ENCODE measurements around the gene FUT7. TPM values are rescaled to one million over a fixed set of nuclear protein-coding genes. Genes with fewer than 3 reads are reported as not detected.

The FUT7 gene
- total RNA-seq, 1 donor from 2014 or later = not detected

DNA sequence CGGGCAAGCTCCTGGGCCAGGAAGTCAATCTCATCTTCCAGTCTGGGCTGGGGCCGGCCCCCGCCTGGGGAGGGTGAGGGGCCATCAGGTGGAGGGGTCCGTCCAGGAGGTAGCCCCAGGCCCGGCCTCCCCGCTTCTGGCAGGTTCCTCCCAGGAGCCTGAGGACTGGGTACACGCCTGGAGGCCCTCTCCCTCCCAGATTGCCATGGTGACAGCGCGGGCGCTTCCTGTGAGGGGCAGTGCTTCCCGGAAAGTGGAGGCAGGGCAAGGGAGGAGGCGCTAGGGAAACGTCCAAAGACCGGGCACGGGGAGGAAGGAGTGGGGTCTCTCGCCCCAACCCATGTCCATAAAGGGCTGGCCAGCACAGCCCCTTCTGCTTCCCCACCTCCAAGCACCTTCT lies 9.2 kb upstream of the FUT7 start:
- no peak overlapping the region for H3K4me3 ChIP-seq (ENCODE audit: low read length in 3 of 3)
- peaks cover 3 to 19% (median 16%) of the 10 kb centered on the region in 3 donors for H3K27me3 ChIP-seq (ENCODE audit: control insufficient read depth in 3 of 3, insufficient read depth in 3 of 3, low read length in 3 of 3)
- H3K4me1 ChIP-seq (ENCODE audit: control insufficient read depth in 3 of 3, insufficient read depth in 3 of 3, low read length in 3 of 3) = peaks cover 19 to 26% (median 23%) of the 10 kb centered on the region in 3 donors
- H3K36me3 ChIP-seq (ENCODE audit: control insufficient read depth in 3 of 3, insufficient read depth in 3 of 3, low read length in 3 of 3) = peaks cover 0 to 12% (median 6%) of the 10 kb centered on the region in 3 donors
- H3K9me3 ChIP-seq (ENCODE audit: control insufficient read depth in 3 of 3, low read length in 3 of 3) = no peaks in the 10 kb centered on the region
- no peak overlapping the region for H3K9ac ChIP-seq (ENCODE audit: low read depth in 1 of 3, low read length in 3 of 3)
- no peak overlapping the region for H3K27ac ChIP-seq (ENCODE audit: low read depth, low read length)

DNA sequence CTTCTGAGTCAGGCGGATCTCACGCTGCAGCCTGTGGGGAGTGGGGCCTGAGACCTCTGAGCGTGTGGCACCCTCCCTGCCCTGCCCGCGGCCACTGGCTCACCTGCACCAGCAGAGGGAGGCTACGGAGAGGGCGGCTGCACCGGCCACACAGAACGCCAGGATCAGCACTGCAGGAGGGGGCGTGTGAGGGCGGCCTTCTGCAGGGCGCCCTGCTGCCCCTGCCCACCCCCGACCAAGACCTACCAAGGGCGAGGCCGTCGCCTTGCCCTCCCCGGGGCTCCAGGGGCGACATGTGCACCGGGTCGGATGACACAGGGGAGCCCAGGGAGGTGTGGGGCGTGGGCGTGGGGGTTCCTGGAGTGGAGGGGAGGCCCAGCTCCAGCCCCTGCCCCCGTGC lies 8.7 kb upstream of the FUT7 start:
- Histone ChIP-seq H3K9ac (ENCODE audit: low read depth in 1 of 3, low read length in 3 of 3) (no peak overlapping the region), H3K4me1 (ENCODE audit: control insufficient read depth in 3 of 3, insufficient read depth in 3 of 3, low read length in 3 of 3) (peaks cover 16 to 24% (median 24%) of the 10 kb centered on the region in 3 donors), H3K9me3 (ENCODE audit: control insufficient read depth in 3 of 3, low read length in 3 of 3) (no peaks in the 10 kb centered on the region), H3K27ac (ENCODE audit: low read depth, low read length) (no peak overlapping the region), H3K36me3 (ENCODE audit: control insufficient read depth in 3 of 3, insufficient read depth in 3 of 3, low read length in 3 of 3) (peaks cover 0 to 12% (median 6%) of the 10 kb centered on the region in 3 donors), H3K4me3 (ENCODE audit: low read length in 3 of 3) (no peak overlapping the region), H3K27me3 (ENCODE audit: control insufficient read depth in 3 of 3, insufficient read depth in 3 of 3, low read length in 3 of 3) (peaks cover 3 to 22% (median 18%) of the 10 kb centered on the region in 3 donors)

DNA sequence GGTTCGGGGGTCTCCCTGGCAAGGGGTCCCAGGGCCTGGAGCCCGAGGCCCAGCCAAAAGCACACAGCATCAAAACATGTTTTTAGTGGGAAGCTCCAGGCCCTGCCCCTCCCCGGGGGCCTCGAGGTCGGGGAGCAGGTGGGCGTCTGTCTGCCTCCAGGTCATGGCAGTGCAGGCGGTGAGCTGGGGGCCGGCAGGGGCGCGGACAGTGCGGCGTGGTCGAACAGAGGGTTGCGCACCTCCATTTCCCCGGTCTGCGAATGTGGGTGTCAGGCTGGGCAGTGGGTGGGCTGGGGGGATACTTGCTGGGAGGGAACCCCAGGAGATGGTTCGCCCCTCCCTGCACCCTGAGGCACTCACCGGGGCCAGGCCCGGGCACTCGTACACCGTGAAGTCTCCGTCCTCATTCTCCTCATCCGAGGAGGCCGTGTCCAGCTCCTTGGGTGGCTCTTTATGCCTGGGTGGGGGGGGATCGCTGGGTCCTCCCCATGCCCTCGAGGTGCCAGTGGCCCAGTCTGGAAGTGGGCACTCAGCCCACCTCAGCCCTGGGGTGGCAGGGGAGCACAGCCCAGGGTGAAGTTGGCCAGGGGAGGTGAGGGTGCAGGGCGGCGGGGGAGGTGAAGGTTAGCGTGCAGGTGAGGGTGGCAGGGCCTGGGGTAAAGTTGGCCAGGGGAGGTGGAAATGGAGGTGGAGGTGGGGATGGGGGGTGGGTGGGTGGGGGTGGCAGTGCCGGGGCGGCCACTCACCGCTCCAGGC lies 7.9 kb upstream of the FUT7 start:
- Histone ChIP-seq H3K9ac (ENCODE audit: low read depth in 1 of 3, low read length in 3 of 3) (no peak overlapping the region), H3K27me3 (ENCODE audit: control insufficient read depth in 3 of 3, insufficient read depth in 3 of 3, low read length in 3 of 3) (peaks cover 4 to 23% (median 19%) of the 10 kb centered on the region in 3 donors), H3K4me3 (ENCODE audit: low read length in 3 of 3) (no peak overlapping the region), H3K27ac (ENCODE audit: low read depth, low read length) (no peak overlapping the region), H3K9me3 (ENCODE audit: control insufficient read depth in 3 of 3, low read length in 3 of 3) (no peaks in the 10 kb centered on the region), H3K4me1 (ENCODE audit: control insufficient read depth in 3 of 3, insufficient read depth in 3 of 3, low read length in 3 of 3) (peaks cover 17 to 26% (median 25%) of the 10 kb centered on the region in 3 donors), H3K36me3 (ENCODE audit: control insufficient read depth in 3 of 3, insufficient read depth in 3 of 3, low read length in 3 of 3) (peaks cover 0 to 12% (median 6%) of the 10 kb centered on the region in 3 donors)

DNA sequence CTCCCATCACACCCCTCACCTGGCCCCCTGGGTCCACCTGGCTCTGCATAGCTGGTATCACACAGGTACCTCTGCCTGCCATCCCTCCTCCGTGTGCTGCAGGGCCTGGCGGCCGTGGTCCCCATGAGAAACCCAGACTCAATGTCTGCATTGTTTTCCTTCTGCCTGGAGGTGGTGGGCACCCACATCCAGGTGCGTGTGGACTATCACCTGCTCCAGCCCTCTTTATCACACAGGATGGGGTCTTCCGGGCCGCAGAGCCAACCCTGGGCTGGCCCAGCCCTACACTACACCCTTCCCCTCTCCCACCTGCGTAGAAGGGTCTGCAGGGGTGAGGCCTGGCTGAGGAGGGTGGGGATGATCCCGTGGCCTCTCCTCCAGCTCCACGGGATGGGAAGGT lies 7.0 kb upstream of the FUT7 start:
- no peaks in the 10 kb centered on the region for H3K9me3 ChIP-seq (ENCODE audit: control insufficient read depth in 3 of 3, low read length in 3 of 3)
- no peak overlapping the region for H3K27ac ChIP-seq (ENCODE audit: low read depth, low read length)
- H3K9ac ChIP-seq (ENCODE audit: low read depth in 1 of 3, low read length in 3 of 3) = no peak overlapping the region
- H3K4me1 ChIP-seq (ENCODE audit: control insufficient read depth in 3 of 3, insufficient read depth in 3 of 3, low read length in 3 of 3) = peaks cover 13 to 21% (median 20%) of the 10 kb centered on the region in 3 donors
- H3K36me3 ChIP-seq (ENCODE audit: control insufficient read depth in 3 of 3, insufficient read depth in 3 of 3, low read length in 3 of 3) = peaks cover 0 to 12% (median 6%) of the 10 kb centered on the region in 3 donors
- peaks cover 4 to 19% (median 11%) of the 10 kb centered on the region in 3 donors for H3K27me3 ChIP-seq (ENCODE audit: control insufficient read depth in 3 of 3, insufficient read depth in 3 of 3, low read length in 3 of 3)
- no peak overlapping the region for H3K4me3 ChIP-seq (ENCODE audit: low read length in 3 of 3)

DNA sequence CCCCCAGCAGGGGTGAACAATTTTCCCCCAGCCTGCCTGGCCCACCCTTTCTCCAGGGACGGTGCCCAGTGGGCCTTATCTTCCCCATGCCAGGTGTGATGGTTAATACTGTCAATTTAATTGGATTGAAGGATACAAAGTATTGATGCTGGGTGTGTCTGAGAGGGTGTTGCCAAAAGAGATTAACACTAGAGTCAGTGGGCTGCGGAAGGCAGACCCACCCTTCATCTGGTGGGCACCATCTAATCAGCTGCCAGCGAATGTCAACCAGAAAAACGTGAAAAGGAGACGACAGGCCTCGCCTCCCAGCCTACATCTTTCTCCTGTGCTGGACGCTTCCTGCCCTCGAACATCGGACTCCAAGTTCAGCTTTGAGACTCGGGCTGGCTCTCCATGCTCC lies 5.6 kb upstream of the FUT7 start:
- H3K27ac ChIP-seq (ENCODE audit: low read depth, low read length) = no peak overlapping the region
- H3K27me3 ChIP-seq (ENCODE audit: control insufficient read depth in 3 of 3, insufficient read depth in 3 of 3, low read length in 3 of 3) = peaks cover 4 to 16% (median 5%) of the 10 kb centered on the region in 3 donors
- peaks cover 12 to 15% (median 14%) of the 10 kb centered on the region in 3 donors for H3K4me1 ChIP-seq (ENCODE audit: control insufficient read depth in 3 of 3, insufficient read depth in 3 of 3, low read length in 3 of 3)
- no peaks in the 10 kb centered on the region for H3K9me3 ChIP-seq (ENCODE audit: control insufficient read depth in 3 of 3, low read length in 3 of 3)
- no peak overlapping the region for H3K4me3 ChIP-seq (ENCODE audit: low read length in 3 of 3)
- H3K9ac ChIP-seq (ENCODE audit: low read depth in 1 of 3, low read length in 3 of 3) = no peak overlapping the region
- H3K36me3 ChIP-seq (ENCODE audit: control insufficient read depth in 3 of 3, insufficient read depth in 3 of 3, low read length in 3 of 3) = peaks cover 0 to 12% (median 6%) of the 10 kb centered on the region in 3 donors

DNA sequence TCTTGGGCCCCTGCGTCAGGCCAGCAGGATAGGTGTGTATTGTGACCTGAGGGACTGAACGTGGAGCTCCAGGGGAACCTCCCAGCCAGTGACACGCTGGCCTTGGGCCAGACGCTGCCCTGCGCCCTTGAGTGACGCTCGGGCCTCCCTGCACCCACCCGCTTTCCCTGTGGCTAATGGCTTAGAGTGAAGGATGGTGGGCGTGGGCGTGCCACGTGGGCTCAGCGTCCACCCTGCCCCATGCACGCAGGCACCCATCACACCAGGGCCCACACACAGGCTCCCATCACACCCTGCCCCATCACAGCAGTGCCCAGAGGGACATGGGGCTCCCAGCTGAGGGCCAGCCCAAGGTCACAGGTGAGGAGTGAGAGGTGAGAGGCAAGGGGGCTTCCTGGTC lies 5.1 kb upstream of the FUT7 start:
- no peak overlapping the region for H3K27ac ChIP-seq (ENCODE audit: low read depth, low read length)
- peaks cover 0 to 12% (median 6%) of the 10 kb centered on the region in 3 donors for H3K36me3 ChIP-seq (ENCODE audit: control insufficient read depth in 3 of 3, insufficient read depth in 3 of 3, low read length in 3 of 3)
- H3K4me1 ChIP-seq (ENCODE audit: control insufficient read depth in 3 of 3, insufficient read depth in 3 of 3, low read length in 3 of 3) = peaks cover 12 to 15% (median 14%) of the 10 kb centered on the region in 3 donors
- no peak overlapping the region for H3K4me3 ChIP-seq (ENCODE audit: low read length in 3 of 3)
- no peak overlapping the region for H3K9ac ChIP-seq (ENCODE audit: low read depth in 1 of 3, low read length in 3 of 3)
- H3K27me3 ChIP-seq (ENCODE audit: control insufficient read depth in 3 of 3, insufficient read depth in 3 of 3, low read length in 3 of 3) = peaks cover 4 to 16% (median 5%) of the 10 kb centered on the region in 3 donors
- no peaks in the 10 kb centered on the region for H3K9me3 ChIP-seq (ENCODE audit: control insufficient read depth in 3 of 3, low read length in 3 of 3)

DNA sequence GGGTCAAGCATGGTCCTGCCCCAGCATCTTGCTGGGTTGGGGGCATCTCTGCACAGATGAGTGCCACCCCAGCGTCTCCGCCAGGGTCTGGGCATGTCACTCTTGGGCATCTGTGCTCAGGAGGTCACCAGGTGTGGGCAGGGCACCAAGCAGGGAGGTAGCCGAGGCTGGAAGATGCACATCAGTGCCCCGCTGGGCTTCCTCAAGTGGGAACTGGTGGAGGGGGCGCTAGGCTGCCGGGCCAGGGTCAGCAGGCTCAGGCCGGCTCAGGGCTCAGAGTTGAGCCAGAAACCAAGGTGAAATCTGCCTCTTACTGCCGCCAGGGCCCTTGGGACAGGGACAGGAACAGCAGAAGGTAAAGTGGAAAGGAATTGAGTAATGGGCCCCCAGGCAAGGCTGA lies 4.0 kb upstream of the FUT7 start:
- Histone ChIP-seq H3K36me3 (ENCODE audit: control insufficient read depth in 3 of 3, insufficient read depth in 3 of 3, low read length in 3 of 3) (peaks cover 0 to 12% (median 6%) of the 10 kb centered on the region in 3 donors), H3K27ac (ENCODE audit: low read depth, low read length) (no peak overlapping the region), H3K9ac (ENCODE audit: low read depth in 1 of 3, low read length in 3 of 3) (no peak overlapping the region), H3K4me3 (ENCODE audit: low read length in 3 of 3) (no peak overlapping the region), H3K9me3 (ENCODE audit: control insufficient read depth in 3 of 3, low read length in 3 of 3) (no peaks in the 10 kb centered on the region), H3K4me1 (ENCODE audit: control insufficient read depth in 3 of 3, insufficient read depth in 3 of 3, low read length in 3 of 3) (peaks cover 11 to 18% (median 12%) of the 10 kb centered on the region in 3 donors), H3K27me3 (ENCODE audit: control insufficient read depth in 3 of 3, insufficient read depth in 3 of 3, low read length in 3 of 3) (peaks cover 4 to 16% (median 5%) of the 10 kb centered on the region in 3 donors)

DNA sequence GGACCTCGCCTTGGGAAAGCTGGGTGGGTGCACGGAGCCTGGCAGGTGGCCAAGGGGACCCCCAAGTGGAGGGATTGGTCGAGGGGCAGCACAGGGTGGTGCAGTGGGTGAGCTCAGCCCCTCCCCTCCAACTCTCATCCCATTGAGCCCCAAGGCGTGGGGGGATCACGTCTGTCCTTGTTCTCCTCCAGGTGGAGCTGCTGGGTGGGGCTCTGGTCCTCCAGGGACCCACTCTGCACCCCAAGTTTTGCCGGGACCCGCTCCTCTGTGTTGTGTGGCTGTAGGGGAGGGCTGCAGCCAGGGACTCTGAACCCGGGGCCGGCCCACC lies 3.6 kb upstream of the FUT7 start:
- Histone ChIP-seq H3K9ac (ENCODE audit: low read depth in 1 of 3, low read length in 3 of 3) (peak overlapping the region in 1 of 3 donors; percentile 54), H3K36me3 (ENCODE audit: control insufficient read depth in 3 of 3, insufficient read depth in 3 of 3, low read length in 3 of 3) (peaks cover 0 to 12% (median 6%) of the 10 kb centered on the region in 3 donors), H3K27ac (ENCODE audit: low read depth, low read length) (no peak overlapping the region), H3K4me3 (ENCODE audit: low read length in 3 of 3) (no peak overlapping the region), H3K9me3 (ENCODE audit: control insufficient read depth in 3 of 3, low read length in 3 of 3) (no peaks in the 10 kb centered on the region), H3K27me3 (ENCODE audit: control insufficient read depth in 3 of 3, insufficient read depth in 3 of 3, low read length in 3 of 3) (peaks cover 4 to 16% (median 5%) of the 10 kb centered on the region in 3 donors), H3K4me1 (ENCODE audit: control insufficient read depth in 3 of 3, insufficient read depth in 3 of 3, low read length in 3 of 3) (peaks cover 11 to 18% (median 12%) of the 10 kb centered on the region in 3 donors)

DNA sequence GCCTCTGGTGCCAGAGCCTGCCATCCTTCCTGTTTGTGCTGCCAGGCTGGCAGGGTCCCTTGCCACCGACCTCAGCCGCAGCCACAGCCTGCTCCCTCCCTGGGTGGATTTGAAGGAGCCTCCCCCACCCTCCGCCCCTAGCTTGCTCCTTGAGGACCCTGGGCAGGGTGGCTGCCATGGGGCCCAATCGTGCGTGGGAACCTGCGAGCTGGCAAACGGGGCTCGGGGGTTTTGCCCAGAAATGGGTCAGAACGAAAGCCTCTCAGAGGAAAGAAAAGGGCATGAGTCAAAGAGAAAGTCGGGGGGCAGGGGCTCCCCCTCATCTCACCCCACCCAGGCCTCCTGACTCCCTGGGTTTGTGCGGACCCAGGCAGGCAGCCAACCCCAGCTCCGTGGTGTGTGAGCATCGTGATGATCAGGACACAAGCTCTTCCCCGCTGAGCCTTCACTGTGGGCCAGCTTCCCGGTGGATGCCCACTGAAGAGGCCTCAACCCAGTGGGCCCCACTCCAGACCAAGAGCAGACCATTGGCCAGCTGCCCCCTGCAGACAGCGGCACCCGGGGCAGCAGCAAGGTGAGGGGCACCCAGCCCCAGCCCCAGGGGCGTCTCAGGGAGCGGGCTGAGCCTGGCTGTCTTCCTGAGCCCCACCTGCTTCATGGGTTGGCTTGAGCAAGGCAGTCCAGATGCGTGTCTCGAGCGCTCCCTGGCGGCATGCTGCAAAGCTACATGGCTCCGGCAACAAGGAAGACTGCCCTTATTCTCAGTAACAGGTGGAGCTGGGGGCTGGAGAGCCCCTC lies 3.0 kb upstream of the FUT7 start:
- Histone ChIP-seq H3K4me3 (ENCODE audit: low read length in 3 of 3) (no peak overlapping the region), H3K9ac (ENCODE audit: low read depth in 1 of 3, low read length in 3 of 3) (peak overlapping the region in 1 of 3 donors; percentile 54), H3K27me3 (ENCODE audit: control insufficient read depth in 3 of 3, insufficient read depth in 3 of 3, low read length in 3 of 3) (peaks cover 4 to 16% (median 5%) of the 10 kb centered on the region in 3 donors), H3K27ac (ENCODE audit: low read depth, low read length) (no peak overlapping the region), H3K9me3 (ENCODE audit: control insufficient read depth in 3 of 3, low read length in 3 of 3) (no peaks in the 10 kb centered on the region), H3K36me3 (ENCODE audit: control insufficient read depth in 3 of 3, insufficient read depth in 3 of 3, low read length in 3 of 3) (peaks cover 0 to 9% (median 5%) of the 10 kb centered on the region in 3 donors), H3K4me1 (ENCODE audit: control insufficient read depth in 3 of 3, insufficient read depth in 3 of 3, low read length in 3 of 3) (peaks cover 11 to 20% (median 12%) of the 10 kb centered on the region in 3 donors)
